GM23338 (cell line): ENCODE data around the gene GRAPL. TPM values are rescaled to one million over a fixed set of nuclear protein-coding genes. Genes with fewer than 3 reads are reported as not detected.
A peak's percentile ranks its signal among the peaks of the same experiment; 100 is the strongest.
"Not testable (repeated sequence)": the region's sequence is repeated elsewhere in the genome, so short reads cannot be mapped to it uniquely, and the experiment has no call there.

Experiments used
- ATAC-seq: fragments of 200-7000 bp; cut with Tn5 transposase; 3 replicates; pipeline ENCODE4 v1.9.1; 2020
- DNase-seq: peaks from one replicate; pipeline ENCODE4 v3.0.0-alpha.2; 2015; ENCODE audit warnings: low spot score
- H2AFZ ChIP-seq: fragments of 200-600 bp; sonication (generic); 2 replicates; pipeline ENCODE4 v1.8.0; 2016; ENCODE audit warnings: antibody characterized with exemption, mild to moderate bottlenecking, moderate library complexity
- H3F3A ChIP-seq: fragments of 200-600 bp; sonication (generic); replicated peaks from 2 replicates; pipeline ENCODE4 v1.8.0; 2017; ENCODE audit warnings: antibody characterized with exemption, mixed run types, low read depth
- H3K27ac ChIP-seq: fragments of 200-600 bp; sonication (generic); 2 replicates; pipeline ENCODE4 v1.6.1; 2016; ENCODE audit warnings: low read depth
- H3K27me3 ChIP-seq: fragments of 200-600 bp; sonication (generic); 2 replicates; pipeline ENCODE4 v1.8.0; 2016; ENCODE audit warnings: mild to moderate bottlenecking, mixed run types, moderate library complexity; ENCODE audit not compliant: insufficient read depth
- H3K36me3 ChIP-seq: fragments of 200-600 bp; sonication (generic); 2 replicates; pipeline ENCODE4 v1.8.0; 2016; ENCODE audit warnings: mild to moderate bottlenecking; ENCODE audit not compliant: insufficient read depth
- H3K4me1 ChIP-seq: fragments of 200-600 bp; sonication (generic); 2 replicates; pipeline ENCODE4 v1.8.0; 2016; ENCODE audit warnings: mild to moderate bottlenecking, moderate library complexity; ENCODE audit not compliant: insufficient read depth
- H3K4me2 ChIP-seq: fragments of 200-600 bp; sonication (generic); 2 replicates; pipeline ENCODE4 v1.7.1; 2017; ENCODE audit warnings: mixed run types
- H3K4me3 ChIP-seq: fragments of 200-600 bp; sonication (generic); 2 replicates; pipeline ENCODE4 v1.6.1; 2016; ENCODE audit warnings: mixed run types
- H3K79me2 ChIP-seq: fragments of 200-600 bp; sonication (generic); replicated peaks from 2 replicates; pipeline ENCODE4 v1.8.0; 2017; ENCODE audit warnings: mild to moderate bottlenecking; ENCODE audit not compliant: insufficient read depth
- H3K9me2 ChIP-seq: fragments of 200-600 bp; sonication (generic); 2 replicates; pipeline ENCODE4 v1.8.0; 2017; ENCODE audit not compliant: insufficient read depth
- H4K20me1 ChIP-seq: fragments of 200-600 bp; sonication (generic); replicated peaks from 2 replicates; pipeline ENCODE4 v1.8.0; 2017; ENCODE audit warnings: mild to moderate bottlenecking; ENCODE audit not compliant: insufficient read depth
- H3K27ac Mint-ChIP-seq: 2 replicates; pipeline ENCODE4 v1.8.0; 2020; ENCODE audit warnings: inconsistent platforms, mild to moderate bottlenecking, moderate library complexity, mixed read lengths
- H3K27me3 Mint-ChIP-seq: 3 replicates; pipeline ENCODE4 v1.8.0; 2022; ENCODE audit warnings: low read depth, mild to moderate bottlenecking, moderate library complexity, mixed read lengths, inconsistent platforms; ENCODE audit not compliant: insufficient read depth, poor library complexity
- H3K36me3 Mint-ChIP-seq: 3 replicates; pipeline ENCODE4 v1.8.0; 2021; ENCODE audit warnings: low read depth, mild to moderate bottlenecking, inconsistent platforms, moderate library complexity, mixed read lengths
- H3K4me1 Mint-ChIP-seq: 3 replicates; pipeline ENCODE4 v1.8.0; 2020; ENCODE audit warnings: mild to moderate bottlenecking, inconsistent platforms, mixed read lengths
- H3K4me3 Mint-ChIP-seq: 3 replicates; pipeline ENCODE4 v1.8.0; 2021; ENCODE audit warnings: moderate library complexity, mild to moderate bottlenecking, inconsistent platforms, mixed read lengths
- H3K9me3 Mint-ChIP-seq: 3 replicates; pipeline ENCODE4 v1.8.0; 2020; ENCODE audit warnings: moderate library complexity, mild to moderate bottlenecking, inconsistent platforms, mixed read lengths
- POLR2AphosphoS5 ChIP-seq: IDR thresholded peaks from 2 replicates; pipeline ENCODE4 v1.6.1; 2016; ENCODE audit warnings: antibody characterized with exemption, low read depth
- polyA plus RNA-seq: library from polyadenylated mRNA; unstranded; fragments of >200 nt; fragmentation: Nextera tagmentation; extraction: Ambion mirVana; gene quantifications from 2 replicates; pipeline ENCODE4 v1.2.1, GENCODE V29; 2016
- total RNA-seq: library from RNA; depleted of rRNA; stranded (reverse); fragments of >200 nt; shearing (Covaris generic); gene quantifications from 2 replicates; pipeline ENCODE4 v1.2.3, GENCODE V29; 2014
- TF ChIP-seq, protein P1 (sequence below): IDR thresholded peaks from 2 replicates; pipeline ENCODE4 v1.6.1; 2016; ENCODE audit warnings: antibody characterized with exemption
- TF ChIP-seq, protein P2 (sequence below): IDR thresholded peaks from one replicate; pipeline ENCODE4 v1.6.1; 2018; ENCODE audit warnings: antibody characterized with exemption; ENCODE audit not compliant: unreplicated experiment

GRAPL gene
- total and polyA plus RNA-seq, 2 experiments from 2014 or later = 0.28 TPM; not detected in 1

DNA sequence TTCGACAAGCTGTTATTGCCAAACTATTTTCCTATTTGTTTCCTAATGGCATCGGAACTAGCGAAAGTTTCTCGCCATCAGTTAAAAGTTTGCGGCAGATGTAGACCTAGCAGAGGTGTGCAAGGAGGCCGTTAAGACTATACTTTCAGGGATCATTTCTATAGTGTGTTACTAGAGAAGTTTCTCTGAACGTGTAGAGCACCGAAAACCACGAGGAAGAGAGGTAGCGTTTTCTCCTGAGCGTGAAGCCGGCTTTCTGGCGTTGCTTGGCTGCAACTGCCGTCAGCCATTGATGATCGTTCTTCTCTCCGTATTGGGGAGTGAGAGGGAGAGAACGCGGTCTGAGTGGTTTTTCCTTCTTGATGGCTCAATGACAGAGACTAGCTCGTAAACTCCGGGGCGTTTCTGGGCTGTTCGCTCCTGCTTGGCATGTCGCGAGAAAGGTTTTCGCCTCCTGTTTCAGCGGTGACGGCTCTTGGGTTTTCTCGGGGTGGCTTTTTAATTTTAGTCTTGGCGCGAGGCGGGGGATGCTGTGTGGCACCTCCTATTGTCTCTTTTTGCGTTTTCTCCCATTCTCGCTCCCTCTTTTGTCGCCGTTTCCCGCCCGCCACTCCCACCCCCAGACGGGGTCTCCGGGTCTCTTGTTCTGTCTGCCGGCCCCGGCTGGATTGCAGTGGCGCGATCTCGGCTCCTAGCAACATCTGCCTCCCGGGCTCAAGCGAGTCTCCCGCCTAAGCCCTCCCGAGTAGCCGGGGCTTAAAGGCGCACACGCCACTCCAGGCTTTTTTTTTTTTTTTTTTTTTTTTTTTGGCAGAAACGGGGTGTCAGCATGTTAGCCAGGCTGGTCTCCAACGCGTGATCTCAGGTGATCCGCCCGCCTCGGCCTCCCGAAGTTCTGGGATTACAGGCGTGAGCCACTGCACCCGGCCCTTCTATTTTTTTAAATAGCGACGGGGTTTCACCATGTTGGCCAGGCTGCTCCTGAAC lies 60.8 kb downstream of the GRAPL start:
- H2AFZ ChIP-seq, H3K27me3 ChIP-seq, H3K4me3 ChIP-seq, H3K27me3 Mint-ChIP-seq, H3K36me3 Mint-ChIP-seq, H3K9me2 ChIP-seq, DNase-seq, H4K20me1 ChIP-seq, H3K9me3 Mint-ChIP-seq, H3K79me2 ChIP-seq, H3K36me3 ChIP-seq, H3K27ac Mint-ChIP-seq, H3K27ac ChIP-seq, H3K4me1 ChIP-seq, H3K4me2 ChIP-seq, H3K4me1 Mint-ChIP-seq, H3K4me3 Mint-ChIP-seq, H3F3A ChIP-seq: not testable (repeated sequence)
- TF ChIP-seq, protein P1, sequence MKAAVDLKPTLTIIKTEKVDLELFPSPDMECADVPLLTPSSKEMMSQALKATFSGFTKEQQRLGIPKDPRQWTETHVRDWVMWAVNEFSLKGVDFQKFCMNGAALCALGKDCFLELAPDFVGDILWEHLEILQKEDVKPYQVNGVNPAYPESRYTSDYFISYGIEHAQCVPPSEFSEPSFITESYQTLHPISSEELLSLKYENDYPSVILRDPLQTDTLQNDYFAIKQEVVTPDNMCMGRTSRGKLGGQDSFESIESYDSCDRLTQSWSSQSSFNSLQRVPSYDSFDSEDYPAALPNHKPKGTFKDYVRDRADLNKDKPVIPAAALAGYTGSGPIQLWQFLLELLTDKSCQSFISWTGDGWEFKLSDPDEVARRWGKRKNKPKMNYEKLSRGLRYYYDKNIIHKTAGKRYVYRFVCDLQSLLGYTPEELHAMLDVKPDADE = peak; percentile 79
- TF ChIP-seq POLR2AphosphoS5 = peak; percentile 62
- TF ChIP-seq, protein P2, sequence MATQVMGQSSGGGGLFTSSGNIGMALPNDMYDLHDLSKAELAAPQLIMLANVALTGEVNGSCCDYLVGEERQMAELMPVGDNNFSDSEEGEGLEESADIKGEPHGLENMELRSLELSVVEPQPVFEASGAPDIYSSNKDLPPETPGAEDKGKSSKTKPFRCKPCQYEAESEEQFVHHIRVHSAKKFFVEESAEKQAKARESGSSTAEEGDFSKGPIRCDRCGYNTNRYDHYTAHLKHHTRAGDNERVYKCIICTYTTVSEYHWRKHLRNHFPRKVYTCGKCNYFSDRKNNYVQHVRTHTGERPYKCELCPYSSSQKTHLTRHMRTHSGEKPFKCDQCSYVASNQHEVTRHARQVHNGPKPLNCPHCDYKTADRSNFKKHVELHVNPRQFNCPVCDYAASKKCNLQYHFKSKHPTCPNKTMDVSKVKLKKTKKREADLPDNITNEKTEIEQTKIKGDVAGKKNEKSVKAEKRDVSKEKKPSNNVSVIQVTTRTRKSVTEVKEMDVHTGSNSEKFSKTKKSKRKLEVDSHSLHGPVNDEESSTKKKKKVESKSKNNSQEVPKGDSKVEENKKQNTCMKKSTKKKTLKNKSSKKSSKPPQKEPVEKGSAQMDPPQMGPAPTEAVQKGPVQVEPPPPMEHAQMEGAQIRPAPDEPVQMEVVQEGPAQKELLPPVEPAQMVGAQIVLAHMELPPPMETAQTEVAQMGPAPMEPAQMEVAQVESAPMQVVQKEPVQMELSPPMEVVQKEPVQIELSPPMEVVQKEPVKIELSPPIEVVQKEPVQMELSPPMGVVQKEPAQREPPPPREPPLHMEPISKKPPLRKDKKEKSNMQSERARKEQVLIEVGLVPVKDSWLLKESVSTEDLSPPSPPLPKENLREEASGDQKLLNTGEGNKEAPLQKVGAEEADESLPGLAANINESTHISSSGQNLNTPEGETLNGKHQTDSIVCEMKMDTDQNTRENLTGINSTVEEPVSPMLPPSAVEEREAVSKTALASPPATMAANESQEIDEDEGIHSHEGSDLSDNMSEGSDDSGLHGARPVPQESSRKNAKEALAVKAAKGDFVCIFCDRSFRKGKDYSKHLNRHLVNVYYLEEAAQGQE = peak; percentile 15
- peak; percentile 45 for ATAC-seq

DNA sequence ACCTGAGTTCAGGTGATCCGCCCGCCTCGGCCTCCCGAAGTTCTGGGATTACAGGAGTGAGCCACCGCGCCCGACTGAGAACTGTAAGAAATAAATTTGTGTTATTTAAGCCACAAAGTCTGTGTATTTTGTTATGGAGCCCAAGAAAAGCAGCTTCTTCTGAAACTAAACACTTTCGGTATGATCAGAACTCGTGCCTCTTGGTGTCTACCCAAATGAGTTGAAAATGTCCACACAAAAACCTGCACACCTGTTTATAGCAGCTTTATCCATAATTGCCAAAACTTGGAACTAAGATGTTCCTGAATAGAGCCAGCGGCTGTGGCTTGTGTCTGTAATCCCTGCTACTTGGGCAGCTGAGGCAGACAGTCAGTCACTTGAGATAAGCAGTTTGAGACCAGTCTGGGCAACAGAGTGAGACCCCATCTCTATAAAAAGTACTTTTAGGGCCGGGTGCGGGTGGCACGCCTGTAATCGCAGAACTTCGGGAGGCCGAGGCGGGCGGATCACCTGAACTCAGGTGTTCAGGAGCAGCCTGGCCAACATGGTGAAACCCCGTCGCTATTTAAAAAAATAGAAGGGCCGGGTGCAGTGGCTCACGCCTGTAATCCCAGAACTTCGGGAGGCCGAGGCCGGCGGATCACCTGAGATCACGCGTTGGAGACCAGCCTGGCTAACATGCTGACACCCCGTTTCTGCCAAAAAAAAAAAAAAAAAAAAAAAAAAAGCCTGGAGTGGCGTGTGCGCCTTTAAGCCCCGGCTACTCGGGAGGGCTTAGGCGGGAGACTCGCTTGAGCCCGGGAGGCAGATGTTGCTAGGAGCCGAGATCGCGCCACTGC lies 61.7 kb downstream of the GRAPL start:
- not testable (repeated sequence) for H3K27me3 Mint-ChIP-seq, H3K79me2 ChIP-seq, H3K4me2 ChIP-seq, H3K27me3 ChIP-seq, H4K20me1 ChIP-seq, H2AFZ ChIP-seq, H3F3A ChIP-seq, H3K36me3 ChIP-seq, H3K9me3 Mint-ChIP-seq, H3K4me3 ChIP-seq, H3K27ac Mint-ChIP-seq, H3K4me1 ChIP-seq, H3K4me1 Mint-ChIP-seq, DNase-seq, H3K9me2 ChIP-seq, H3K27ac ChIP-seq, H3K36me3 Mint-ChIP-seq, H3K4me3 Mint-ChIP-seq
- peak; percentile 89 for ATAC-seq

DNA sequence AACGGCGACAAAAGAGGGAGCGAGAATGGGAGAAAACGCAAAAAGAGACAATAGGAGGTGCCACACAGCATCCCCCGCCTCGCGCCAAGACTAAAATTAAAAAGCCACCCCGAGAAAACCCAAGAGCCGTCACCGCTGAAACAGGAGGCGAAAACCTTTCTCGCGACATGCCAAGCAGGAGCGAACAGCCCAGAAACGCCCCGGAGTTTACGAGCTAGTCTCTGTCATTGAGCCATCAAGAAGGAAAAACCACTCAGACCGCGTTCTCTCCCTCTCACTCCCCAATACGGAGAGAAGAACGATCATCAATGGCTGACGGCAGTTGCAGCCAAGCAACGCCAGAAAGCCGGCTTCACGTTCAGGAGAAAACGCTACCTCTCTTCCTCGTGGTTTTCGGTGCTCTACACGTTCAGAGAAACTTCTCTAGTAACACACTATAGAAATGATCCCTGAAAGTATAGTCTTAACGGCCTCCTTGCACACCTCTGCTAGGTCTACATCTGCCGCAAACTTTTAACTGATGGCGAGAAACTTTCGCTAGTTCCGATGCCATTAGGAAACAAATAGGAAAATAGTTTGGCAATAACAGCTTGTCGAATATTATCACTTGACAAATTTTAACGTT lies 62.5 kb downstream of the GRAPL start:
- H4K20me1 ChIP-seq, H2AFZ ChIP-seq, H3K27ac ChIP-seq, H3K9me2 ChIP-seq, H3K27me3 ChIP-seq, H3F3A ChIP-seq, H3K9me3 Mint-ChIP-seq, H3K4me2 ChIP-seq, H3K4me3 Mint-ChIP-seq, ATAC-seq, DNase-seq, H3K4me1 ChIP-seq, H3K79me2 ChIP-seq, H3K27me3 Mint-ChIP-seq, H3K36me3 Mint-ChIP-seq, H3K4me1 Mint-ChIP-seq, H3K4me3 ChIP-seq, H3K27ac Mint-ChIP-seq, H3K36me3 ChIP-seq: not testable (repeated sequence)

DNA sequence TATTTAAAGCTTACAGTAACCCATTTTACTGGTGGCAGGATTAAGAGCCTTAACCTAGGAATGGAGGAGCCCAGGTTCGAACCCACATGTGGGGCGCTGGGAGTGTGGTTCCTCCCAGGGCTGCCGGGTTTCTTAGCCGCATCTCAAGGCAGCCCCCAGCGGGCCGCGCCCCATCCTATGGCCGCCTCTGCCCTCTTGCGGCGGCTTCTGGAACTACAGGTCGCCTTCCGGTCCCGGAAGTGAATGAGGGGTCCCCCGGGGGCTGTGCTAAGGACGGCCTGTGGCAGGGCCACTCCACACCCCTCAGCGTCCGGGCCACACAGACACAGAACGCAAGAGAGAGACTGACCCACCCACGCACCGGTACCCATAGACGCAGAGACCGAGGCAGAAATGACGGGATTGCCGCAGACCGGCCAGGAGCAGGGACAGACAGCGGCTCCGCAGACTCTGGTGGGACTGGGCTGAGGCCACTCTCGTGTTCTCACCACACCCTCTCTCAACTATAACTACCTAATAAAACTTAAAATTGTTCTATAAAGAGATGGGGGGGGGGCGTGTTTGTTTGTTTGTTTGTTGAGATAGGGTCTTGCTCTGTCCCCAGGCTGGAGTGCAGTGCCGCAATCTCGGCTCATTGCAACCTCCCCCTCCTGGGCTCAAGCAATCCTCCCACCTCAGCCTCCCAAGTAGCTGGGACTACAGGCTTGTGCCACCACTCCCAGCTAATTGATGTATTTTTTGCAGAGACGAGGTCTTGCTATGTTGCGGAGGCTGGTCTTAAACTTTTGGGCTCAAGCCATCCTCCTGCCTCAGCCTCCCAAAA lies 69.2 kb downstream of the GRAPL start:
- not testable (repeated sequence) for H3K27ac ChIP-seq, DNase-seq, H3F3A ChIP-seq, H3K27me3 ChIP-seq, H3K4me2 ChIP-seq, H3K4me1 Mint-ChIP-seq, H4K20me1 ChIP-seq, H3K9me2 ChIP-seq, H3K4me3 ChIP-seq, H3K36me3 Mint-ChIP-seq, H3K79me2 ChIP-seq, H3K27me3 Mint-ChIP-seq, H3K9me3 Mint-ChIP-seq, H3K36me3 ChIP-seq, H3K4me1 ChIP-seq, H3K27ac Mint-ChIP-seq, H3K4me3 Mint-ChIP-seq, H2AFZ ChIP-seq
- peak; percentile 96 for ATAC-seq
